GM19023 (cell line): ENCODE data around the gene IFITM2.
"Not testable (repeated sequence)": the region's sequence is repeated elsewhere in the genome, so short reads cannot be mapped to it uniquely, and the experiment has no call there.

Source experiments
- ATAC-seq: cut with Tn5 transposase; IDR thresholded peaks from one replicate; pipeline ENCODE4 v1.9.1; 2021; ENCODE audit warnings: mild to moderate bottlenecking, moderate library complexity; ENCODE audit not compliant: unreplicated experiment

Gene IFITM2

GRCh38 chr11:324156-324555 lies 16.5 kb downstream of the IFITM2 start:
- ATAC-seq: no peak

- not testable (repeated sequence) for ATAC-seq
These were observed 17.2 kb downstream of the IFITM2 start for GRCh38 chr11:324593-325517.

- no peak for ATAC-seq
These were observed 18.4 kb downstream of the IFITM2 start for GRCh38 chr11:325796-326591.

GRCh38 chr11:326592-326841 lies 18.9 kb downstream of the IFITM2 start:
- peak; percentile 20 for ATAC-seq

- peak; percentile 49 for ATAC-seq
These were observed 19.4 kb downstream of the IFITM2 start for GRCh38 chr11:326842-327580.

- ATAC-seq: no peak
These were observed 19.9 kb downstream of the IFITM2 start for GRCh38 chr11:327581-327923.

GRCh38 chr11:328012-328411 lies 20.4 kb downstream of the IFITM2 start:
- ATAC-seq: no peak

GRCh38 chr11:328516-329100 lies 21.0 kb downstream of the IFITM2 start:
- ATAC-seq: not testable (repeated sequence)

GRCh38 chr11:329886-330253 lies 22.3 kb downstream of the IFITM2 start:
- no peak for ATAC-seq

GRCh38 chr11:330307-330693 lies 22.7 kb downstream of the IFITM2 start:
- no peak for ATAC-seq

- ATAC-seq: no peak
These were observed 23.2 kb downstream of the IFITM2 start for GRCh38 chr11:330694-331357.

- no peak for ATAC-seq
These were observed 23.9 kb downstream of the IFITM2 start for GRCh38 chr11:331358-332060.

GRCh38 chr11:332651-333480 lies 25.2 kb downstream of the IFITM2 start:
- no peak for ATAC-seq

GRCh38 chr11:333616-334263 lies 26.1 kb downstream of the IFITM2 start:
- not testable (repeated sequence) for ATAC-seq

GRCh38 chr11:334264-334994 lies 26.8 kb downstream of the IFITM2 start:
- no peak for ATAC-seq

- ATAC-seq: no peak
These were observed 28.4 kb downstream of the IFITM2 start for GRCh38 chr11:335779-336658.

GRCh38 chr11:336659-337198 lies 29.1 kb downstream of the IFITM2 start:
- ATAC-seq: no peak
